GM18498 (cell line): ENCODE measurements around the gene LACC1.
A peak's percentile ranks its signal among the peaks of the same experiment; 100 is the strongest.

Source experiments
- ATAC-seq: cut with Tn5 transposase; IDR thresholded peaks from one replicate; pipeline ENCODE4 v1.9.1; 2021; ENCODE audit warnings: mild to moderate bottlenecking, moderate library complexity; ENCODE audit not compliant: unreplicated experiment

Gene LACC1

DNA sequence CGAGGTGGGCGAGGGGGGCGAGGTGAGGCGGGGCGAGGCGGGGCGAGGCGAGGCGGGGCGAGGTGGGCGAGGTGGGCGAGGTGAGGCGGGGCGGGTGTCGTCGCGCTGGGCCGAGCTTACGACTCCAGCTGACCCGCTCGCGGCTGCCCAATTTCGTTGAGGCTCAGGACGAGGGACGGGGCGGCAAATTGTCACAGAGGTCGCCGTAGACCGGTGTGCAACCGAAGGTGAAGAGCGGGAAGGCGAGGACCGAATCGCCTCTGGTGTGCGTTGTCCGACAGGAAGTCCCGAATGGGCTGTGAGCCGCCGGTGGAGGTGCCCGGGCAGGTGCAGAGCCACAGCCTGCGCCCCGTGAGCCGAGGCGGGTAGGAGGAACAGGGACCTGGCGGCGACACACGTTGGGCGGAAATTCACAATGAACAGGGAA, at the start of gene LACC1:
LACC1 (plus strand) TSS at position 150 of the 427 bp plus-strand sequence. CDS start 1,082 bp downstream, outside the sequence.
- peak; percentile 46 for ATAC-seq

DNA sequence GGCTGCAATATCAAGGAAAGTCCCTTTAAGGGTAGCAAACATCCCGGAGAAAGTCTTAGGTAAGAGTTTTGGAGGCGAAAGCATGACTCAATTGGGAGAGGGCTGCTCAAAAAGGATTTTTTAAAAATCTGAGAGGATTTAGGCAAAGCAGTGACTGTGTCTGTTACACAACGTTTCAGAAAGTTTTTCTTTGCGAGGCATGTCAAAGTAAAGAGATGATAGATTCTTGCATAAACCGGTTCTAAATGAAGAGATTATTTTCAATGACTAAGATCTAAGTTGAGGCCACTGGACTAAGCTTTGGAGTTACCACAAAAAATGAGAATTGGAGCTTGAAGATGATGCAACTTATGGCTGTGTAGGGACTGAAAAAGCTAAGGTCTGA, 49.2 kb upstream of the LACC1 start:
- ATAC-seq: no peak

DNA sequence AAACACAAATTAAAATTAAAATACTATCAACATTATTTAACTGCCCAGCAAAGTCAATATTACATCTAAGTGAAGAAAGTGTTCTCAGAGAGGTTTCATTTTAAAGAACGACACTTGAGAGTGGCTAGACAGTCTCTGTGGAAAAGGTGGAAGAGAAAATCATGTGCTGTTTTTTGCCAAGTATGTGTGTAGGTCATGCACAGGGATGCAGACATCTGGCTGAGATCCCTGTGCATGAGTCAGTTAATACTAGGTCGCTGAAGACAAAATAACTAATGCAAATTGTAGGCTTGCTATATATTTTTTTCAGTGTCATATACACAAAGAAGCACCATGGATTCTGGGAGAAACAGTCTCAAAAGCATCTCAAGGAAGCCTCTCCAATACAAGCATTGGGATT, 48.6 kb upstream of the LACC1 start:
- ATAC-seq: no peak

DNA sequence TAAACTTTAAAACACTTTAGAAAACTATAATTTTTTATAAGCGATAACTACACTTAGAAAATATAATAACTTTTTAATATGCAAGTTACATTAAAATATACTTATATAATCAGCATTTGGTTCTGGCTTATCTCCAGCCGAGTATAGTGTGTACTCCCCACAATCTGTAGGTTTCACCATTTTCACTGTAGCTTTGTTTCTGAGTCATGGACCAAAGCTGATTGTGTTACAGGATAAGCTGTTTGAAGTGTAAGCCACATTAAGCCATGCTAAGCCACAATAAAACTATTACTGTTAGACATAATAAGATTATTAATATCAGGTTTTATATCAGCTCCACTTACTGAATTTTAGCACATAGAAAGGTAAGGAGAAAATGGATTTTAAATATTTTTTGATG, 44.0 kb upstream of the LACC1 start:
- ATAC-seq: no peak

DNA sequence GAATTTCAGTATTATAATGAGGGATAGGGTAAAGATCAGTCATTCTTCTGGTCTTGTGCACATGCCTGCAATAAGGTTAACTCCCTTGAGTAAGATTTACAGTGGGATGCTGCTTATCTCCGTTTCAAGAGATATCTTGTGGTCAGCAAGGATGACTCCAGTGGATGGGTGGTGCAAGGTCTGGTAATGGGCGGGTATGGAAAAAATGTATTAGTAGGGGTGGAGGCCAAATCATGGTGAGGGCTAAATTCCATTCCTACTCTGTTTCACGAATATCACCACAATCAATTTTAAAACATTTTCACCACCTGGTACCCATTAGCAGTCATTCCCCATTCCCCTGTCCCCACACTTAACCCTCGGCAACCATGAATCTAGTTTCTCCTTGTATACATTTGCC, 40.8 kb upstream of the LACC1 start:
- ATAC-seq: no peak

DNA sequence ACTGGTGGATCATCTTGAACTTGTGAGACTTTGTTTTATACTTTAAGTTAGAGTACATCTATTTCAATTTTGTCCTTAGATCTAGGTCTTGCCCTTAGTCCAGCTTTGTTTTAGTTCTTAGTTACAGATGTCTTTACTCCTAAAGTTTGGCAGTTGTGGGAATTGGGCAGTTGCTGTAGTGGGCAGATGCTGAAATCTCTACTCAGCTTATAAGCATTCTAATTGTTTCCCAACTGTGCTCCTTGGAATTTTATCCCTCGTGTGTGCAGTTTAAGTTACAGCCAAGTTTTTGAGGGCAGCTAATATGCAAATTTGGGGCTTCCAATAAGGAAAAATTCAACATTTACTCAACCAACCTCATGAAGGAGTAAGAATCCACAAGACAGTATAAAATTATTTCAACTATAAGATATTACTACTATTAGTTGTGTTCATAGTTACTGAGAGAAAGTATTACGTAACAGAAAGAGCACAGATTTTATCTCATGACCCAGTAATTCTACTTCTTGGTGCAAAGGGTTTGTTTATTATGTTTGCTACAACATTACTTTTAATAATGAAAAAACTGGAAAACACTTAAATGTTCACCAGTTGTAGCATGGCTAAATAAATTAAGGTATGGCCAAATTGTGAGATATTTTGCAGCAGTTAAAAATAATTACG, 33.1 kb upstream of the LACC1 start:
- no peak for ATAC-seq

DNA sequence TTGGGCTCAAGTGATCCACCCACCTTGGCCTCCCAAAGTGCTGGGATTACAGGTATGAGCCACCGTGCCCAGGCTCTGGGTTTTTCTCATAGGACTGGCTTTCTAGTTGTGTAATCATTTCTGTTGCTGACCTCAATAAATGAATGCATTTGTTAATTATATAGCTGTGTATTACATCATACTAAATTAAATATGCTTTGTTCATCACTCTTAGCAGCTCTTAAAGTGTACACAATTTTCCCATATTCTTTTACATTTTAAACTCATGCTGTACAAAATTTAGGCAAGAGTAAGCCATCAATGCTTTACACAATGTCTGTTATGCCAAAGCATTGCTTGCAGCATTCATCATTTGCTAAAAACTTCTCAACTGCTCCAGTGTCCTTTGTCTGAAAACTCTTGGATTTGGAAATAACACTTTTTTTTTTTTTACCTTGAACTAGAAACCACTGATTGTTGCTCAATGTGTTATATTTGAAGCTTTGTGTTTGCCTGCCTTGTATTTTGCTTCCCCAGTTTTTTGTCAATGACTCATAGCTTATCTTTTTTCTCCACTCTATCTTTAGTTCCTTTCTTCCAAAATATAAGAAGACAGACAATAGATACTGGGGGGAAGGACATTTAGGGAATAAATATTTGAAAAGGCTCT, 31.6 kb upstream of the LACC1 start:
- ATAC-seq: no peak

DNA sequence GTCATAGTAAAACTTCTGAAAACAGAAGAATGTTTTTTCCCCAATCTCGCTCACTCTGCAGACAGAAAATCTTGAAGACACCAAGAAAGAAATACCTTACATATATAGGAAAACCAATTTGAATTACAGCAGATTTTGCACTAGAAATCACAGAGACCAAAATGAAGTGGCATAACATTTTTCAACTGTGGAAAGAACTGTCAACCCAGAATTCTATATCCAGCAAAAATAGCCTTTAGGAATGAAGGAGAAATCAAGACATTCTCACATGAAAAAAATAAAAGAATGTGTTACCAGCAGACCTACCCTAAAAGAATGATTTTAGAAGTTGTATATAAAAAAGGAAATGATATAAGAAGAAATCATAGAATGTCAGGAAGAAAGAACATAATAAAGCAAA, 28.8 kb upstream of the LACC1 start:
- ATAC-seq: no peak

DNA sequence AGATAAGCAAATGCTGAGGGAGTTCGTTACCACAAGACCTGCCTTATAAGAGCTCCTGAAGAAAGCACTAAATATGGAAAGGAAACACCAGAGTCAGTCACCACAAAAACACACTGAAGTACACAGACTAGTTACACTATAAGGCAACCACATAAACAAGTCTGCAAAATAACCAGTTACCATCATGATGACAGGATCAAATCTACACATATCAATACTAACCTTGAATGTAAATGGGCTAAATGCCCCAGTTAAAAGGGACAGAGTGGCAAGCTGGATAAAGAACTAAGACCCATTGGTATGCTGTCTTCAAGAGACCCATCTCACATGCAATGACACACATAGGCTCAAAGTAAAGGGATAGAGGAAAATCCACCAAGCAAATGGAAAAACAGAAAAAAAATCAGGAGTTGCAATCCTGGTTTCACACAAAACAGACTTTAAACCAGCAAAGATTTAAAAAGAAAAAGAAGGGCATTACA, 26.7 kb upstream of the LACC1 start:
- no peak for ATAC-seq

DNA sequence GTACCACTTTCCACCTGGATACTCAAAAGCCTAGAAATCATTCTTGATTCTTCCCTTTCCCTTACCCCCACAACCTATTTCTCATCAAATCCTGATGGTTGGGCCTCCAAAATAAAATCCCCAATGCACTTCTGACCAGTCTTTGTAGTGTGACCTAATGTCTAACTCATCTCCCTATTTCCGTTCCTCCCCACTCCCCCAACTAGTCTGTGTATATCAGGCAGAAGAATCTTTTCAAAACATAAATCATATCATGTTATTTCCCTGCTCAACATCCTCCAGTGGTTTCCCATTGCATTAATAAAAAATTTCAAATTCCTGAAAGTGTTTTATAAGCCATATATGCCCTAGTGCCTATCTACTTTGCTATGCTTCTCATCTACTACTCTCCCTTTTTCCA, 17.8 kb upstream of the LACC1 start:
- no peak for ATAC-seq

DNA sequence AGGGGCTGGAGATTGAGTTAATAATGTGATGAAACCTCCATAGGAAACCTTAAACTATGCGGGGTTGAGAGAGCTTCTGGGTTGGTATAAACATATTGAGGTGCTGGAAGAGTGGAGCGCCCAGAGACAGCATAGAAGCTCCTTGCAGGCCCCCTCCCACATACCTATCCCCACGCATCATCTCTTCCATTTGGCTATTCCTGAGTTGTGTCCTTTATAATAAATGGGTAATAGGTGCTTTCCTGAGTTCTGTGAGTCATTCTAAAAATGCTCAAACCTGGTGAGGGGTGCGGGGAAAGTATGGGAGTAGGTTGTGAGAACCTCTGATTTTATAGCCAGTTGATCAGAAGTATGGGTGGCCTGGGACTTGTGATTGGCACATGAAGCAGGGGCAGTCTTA, 14.8 kb upstream of the LACC1 start:
- ATAC-seq: no peak

DNA sequence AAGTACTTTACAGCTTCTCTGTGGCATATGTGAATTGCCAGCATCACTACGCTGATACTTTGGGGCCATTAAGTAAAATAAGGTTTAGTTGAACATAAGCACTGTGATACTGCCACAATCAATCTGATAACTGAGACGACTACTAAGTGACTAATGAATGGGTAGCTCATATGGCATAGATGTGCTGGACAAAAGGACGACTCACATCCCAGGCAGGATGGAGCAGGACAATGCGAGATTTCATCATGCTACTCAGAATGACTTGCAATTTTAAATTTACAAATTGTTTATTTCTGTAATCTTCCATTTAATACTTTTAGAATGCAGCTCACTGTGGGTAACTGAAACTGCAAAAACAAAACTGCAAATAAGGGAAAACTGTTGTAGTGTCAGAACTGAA, 13.8 kb upstream of the LACC1 start:
- no peak for ATAC-seq

DNA sequence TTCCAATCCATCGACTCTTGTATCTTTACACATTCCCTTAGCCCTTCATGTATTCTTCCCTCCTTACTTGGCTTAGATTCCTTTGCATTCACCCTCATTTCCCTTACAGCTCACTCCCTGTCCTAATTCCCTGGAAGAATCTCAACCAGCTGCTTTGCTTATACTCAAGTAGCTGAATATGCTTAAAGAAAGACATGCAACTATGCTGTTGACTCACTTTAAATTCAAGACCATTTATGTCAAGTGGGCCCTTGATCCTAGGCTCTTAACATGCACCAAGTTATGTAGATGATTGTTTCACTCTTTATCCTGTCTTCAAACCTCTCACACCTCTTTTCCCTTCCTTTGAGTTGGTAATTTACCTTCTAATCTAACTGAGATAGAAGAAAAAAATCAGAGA, 7.5 kb upstream of the LACC1 start:
- no peak for ATAC-seq

DNA sequence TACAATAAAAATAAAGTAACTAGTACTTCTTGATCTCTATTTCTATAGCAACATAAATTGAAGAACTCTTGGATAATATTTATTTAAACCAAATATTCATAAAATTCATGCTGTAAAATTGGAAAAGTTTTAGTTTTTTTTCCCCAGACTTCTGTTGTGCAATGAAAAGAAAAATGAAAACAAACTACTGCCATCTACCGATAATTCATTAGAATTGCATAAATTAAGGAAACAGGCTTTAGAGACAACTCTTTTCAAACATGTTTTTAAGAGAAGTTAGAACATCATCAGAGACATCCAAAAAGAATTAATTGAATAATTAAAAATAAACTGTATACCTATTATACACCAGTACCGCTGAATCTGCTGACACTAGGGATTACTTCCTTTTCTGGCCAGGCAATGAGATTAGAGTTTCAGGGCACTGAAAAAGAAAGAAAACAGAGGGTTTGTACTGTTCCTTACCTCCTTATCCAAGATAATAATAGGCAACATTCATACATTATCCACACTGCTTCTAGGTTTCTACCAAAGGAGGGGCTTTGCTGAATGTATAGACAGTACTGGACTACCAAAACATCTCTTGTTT, 5.1 kb upstream of the LACC1 start:
- ATAC-seq: no peak

DNA sequence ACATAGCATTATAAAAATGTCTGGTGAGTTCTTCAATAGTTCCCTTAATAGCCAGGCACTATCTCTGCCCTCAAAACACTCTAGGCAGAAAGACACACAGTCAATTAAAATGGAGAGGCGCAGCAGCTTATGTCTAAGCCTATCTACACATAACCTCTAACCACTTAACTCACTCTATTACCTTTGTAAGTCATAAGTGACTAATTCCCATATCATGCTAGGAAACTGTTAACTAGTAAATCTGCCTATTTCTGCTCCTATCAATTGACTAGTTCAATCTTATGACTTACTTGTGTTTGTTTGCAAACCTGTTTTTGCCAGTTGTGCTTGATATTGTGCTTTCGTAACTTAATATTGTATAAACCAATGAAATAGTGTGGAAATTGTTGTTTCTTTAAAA, 3.3 kb upstream of the LACC1 start:
- no peak for ATAC-seq

DNA sequence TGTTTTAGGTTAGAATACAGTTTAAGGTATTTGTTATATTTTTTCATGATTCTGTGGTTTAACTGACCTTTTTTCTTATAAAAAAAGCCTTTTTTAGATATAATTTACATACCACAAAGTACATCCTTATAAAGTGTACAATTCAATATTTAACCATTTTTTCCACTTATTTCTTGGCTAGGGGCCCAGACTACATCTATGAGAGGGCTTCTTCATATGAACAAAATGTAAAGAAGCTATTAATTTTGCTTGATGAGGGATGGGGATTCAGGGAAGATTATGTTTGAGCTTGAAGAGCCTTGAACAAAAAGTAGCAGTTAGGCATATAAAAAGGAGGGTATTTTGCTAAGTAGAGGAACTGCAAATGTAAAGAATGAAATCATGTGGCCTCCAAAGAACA, 2.4 kb upstream of the LACC1 start:
- ATAC-seq: no peak

DNA sequence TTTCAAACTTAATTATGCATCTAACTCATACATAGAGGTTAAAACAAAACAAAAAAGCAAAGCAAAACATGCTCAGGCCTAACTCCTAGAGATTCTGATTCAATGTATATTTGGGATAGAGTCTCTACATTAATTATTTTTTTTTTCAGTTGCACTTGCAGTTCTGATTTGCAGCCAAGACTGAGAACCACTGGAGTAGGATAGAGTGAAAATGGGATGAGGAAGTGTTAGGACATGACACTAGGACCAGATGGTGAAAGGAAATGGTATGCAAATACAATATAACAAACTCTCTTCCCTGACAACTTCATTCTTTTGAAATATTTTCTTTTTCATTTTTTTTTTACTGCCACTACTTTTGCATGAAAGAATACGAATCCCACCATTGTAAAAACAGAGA, 1.9 kb upstream of the LACC1 start:
- ATAC-seq: no peak

DNA sequence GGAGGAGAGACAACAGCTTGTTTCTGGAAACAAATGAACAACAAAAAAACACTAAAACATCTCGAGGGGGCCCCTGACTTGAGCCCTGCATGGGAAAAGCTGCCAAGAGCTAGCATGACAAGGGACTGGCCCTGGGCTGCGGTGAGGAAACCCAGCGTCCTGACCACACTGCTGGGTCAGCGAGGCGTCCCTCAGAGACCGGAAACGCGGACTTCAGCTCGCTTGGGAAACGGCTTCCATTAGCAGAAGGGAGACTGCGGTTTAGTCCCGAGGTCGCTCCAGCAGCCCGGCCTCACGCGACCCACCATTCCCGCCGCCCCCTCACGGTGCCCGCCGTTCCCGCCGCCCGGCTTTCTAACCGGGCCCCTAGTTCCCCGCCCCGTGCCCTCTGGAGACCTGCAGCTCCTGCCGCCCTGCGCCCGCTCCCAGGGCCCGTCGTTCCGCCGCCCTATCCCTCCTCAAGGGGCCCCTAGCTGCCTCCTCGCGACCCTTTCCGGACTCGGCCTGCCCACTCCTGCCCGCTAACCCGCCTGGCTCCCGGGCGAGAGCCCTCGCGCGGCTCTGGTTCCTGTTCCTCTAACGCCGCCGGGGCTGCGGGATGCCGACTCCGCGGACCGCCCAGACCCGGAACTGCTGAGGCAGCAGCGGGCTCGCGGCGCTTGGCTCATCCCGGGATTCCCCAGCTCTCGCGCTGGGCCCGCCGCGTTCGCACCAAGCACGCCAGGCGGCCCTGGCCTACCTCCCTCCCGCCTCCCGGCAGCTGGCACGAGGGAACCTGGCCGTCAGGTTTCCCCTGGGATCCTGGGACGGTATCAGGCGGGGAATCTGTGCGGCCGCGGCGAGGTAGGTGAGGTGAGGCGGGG, 581 bp upstream of the LACC1 start, which contains the start of gene CCDC122:
CCDC122 (minus strand) TSS at position 849 of the 863 bp plus-strand sequence. CDS start 10,364 bp downstream, outside the sequence.
- peak; percentile 86 for ATAC-seq

DNA sequence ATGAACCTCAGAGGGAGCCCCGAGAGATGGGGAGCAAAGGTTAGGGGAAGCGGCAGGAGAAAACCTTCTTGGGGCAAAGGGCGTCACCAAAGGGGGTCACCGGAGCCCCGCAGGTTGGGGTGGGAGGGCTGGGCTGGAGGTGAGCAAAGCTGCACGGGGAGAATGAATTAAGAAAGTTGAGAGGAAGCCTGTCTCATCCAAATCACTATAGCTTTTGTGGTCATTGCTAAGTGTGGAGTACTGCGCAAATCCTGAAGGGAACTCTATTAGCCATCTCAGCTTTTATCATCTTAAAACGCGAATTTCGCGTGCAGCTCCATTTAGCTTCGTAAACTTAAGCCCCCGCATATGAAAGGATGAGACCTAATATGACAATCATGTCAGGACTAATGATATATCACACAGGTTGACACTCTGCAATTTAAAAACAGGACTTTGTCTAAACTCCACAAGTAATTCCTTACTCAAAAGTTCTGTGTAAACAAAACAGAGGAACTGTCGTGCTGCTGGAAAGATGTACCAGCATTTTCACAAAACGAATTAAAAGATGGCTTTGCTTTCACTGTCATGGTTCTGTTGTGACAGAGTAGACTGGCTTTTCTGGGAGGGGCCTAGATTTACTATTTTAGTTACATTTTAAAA, 631 bp downstream of the LACC1 start:
- no peak for ATAC-seq

DNA sequence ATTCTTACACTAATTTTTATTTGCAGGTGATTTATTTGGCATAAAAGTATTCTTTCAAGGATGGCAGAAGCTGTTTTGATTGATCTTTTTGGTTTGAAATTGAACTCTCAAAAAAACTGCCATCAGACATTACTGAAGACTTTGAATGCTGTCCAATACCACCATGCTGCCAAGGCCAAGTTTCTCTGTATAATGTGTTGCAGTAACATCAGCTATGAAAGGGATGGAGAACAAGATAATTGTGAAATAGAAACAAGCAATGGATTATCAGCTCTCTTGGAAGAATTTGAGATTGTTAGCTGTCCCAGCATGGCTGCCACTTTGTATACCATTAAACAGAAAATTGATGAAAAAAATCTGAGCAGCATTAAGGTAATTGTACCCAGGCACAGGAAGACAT, 1.2 kb downstream of the LACC1 start:
- ATAC-seq: no peak

DNA sequence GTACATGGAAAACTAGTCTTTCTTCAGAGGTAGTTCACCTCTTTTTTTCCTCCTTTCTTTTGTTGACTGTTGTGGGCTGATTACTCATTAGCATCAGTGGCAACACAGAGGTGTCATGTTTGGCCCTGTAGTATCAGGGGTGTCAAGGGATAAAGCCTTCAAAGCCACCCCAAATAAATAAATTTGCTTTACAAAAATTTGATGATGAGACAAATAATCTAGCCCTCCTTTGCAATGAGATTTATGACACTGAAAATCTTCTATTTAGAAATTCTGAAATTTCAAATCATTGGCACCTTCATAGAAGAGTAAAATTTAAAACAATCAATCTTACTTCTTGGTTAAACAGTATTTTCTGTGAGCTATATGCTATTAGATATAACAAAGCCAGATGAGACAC, 1.9 kb downstream of the LACC1 start:
- ATAC-seq: no peak
